ENCODE data around the gene ABCC9. TPM values are rescaled to one million over a fixed set of nuclear protein-coding genes. Genes with fewer than 3 reads are reported as not detected.
"Not testable (repeated sequence)": the region's sequence is repeated elsewhere in the genome, so short reads cannot be mapped to it uniquely, and the experiment has no call there.

Gene ABCC9
- total RNA-seq, 1 donor = 20.0 TPM

DNA sequence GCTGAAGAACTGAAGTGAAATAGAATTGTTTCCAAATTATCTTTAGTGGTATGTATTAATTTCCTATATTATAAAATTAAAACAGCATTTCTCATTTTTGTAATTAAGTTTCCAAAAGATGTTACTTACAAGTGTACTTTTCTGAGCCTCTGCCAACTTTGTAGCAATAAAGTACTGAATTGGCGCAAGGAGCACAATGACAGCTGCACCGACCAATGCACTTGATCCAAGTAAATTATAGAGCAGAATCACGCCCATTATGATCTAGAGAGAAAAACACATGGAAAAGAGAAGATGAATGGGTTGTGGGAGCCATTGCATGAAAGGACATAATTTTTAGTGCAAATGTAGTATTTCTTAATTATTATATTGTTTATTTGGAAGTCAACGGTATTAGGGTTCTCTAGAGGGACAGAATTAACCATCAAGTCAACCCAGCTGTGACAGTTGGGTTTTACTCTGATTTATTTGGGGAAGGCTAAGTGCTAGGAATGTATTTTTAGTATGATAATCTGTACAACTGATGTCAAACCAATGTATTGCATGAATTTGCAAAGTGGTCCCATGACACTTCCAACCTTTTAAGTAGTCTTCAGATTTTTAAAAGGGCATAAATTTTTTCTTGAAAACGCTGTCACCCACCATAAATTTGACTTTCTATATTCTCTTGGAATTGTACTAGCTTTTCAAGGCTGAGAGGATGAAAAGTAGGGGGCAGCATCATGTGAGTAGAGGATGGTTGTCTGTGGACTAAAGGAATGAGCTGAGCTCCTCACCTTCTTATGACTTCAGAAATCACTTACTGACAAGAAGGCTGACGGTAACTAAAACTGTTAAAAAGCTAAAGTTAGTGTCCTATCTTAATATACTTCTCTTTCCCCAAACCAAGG, 33.0 kb downstream of the ABCC9 start:
- no peak overlapping the region for H3K4me3 ChIP-seq (ENCODE audit: low read depth, low read length)
- no peak for DNase-seq (ENCODE audit: low read depth)
- TF ChIP-seq CTCF (IDR thresholded peaks at IDR 0.05; ENCODE audit: insufficient read depth, low read length) = no peak

- no peak for TF ChIP-seq CTCF (IDR thresholded peaks at IDR 0.05; ENCODE audit: insufficient read depth, low read length)
- H3K4me3 ChIP-seq (ENCODE audit: low read depth, low read length) = no peak overlapping the region
- peak; percentile 49 for DNase-seq (ENCODE audit: low read depth)
These were observed 34.2 kb downstream of the ABCC9 start for GRCh38 chr12:21906919-21907493.

- not testable (repeated sequence) for DNase-seq (ENCODE audit: low read depth); H3K4me3 ChIP-seq (ENCODE audit: low read depth, low read length)
These were observed 41.7 kb downstream of the ABCC9 start for GRCh38 chr12:21899532-21899931.

- no peak for DNase-seq (ENCODE audit: low read depth)
- no peak overlapping the region for H3K4me3 ChIP-seq (ENCODE audit: low read depth, low read length)
- TF ChIP-seq CTCF (IDR thresholded peaks at IDR 0.05; ENCODE audit: insufficient read depth, low read length) = no peak
These were observed 45.6 kb downstream of the ABCC9 start for GRCh38 chr12:21895651-21896050.

DNA sequence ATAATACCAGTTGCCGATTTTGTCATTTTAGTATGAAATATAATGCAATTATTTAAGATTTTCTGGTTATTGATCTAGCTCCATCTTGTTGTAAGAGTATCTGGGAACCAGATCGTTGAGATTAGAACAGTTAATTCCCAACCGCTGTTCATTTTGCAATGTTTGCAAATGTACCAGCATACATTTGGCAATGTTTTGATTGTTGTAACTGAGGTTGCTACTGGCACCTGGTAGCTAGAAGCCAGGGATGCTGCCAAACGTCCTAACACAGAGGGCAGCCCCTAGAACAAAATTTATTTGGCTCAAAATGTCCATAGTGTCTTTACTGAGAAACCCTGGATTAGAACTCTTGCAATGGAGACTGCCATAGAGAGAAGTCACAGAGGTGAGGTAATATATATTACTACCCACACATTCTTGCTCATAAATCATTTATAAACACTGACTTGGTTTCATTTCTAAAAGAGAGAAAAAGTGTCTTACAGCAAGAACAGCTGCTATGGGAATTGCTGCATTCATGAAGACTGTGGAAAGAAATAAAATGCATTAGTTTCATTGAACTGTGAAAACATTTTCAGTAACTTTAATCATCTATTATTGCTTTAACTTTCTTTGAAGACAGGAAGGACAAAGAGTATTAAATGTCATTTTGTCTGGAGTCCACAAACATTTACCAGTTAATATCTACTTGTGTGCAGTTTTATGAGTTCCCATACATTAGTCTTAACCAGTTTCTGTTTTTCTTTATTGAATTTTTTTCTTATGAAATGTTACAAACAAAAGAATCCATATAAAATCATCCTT, 46.2 kb downstream of the ABCC9 start:
- peak; percentile 28 for DNase-seq (ENCODE audit: low read depth)
- TF ChIP-seq CTCF (IDR thresholded peaks at IDR 0.05; ENCODE audit: insufficient read depth, low read length) = no peak

GRCh38 chr12:21893924-21894323, 47.3 kb downstream of the ABCC9 start:
- TF ChIP-seq CTCF (IDR thresholded peaks at IDR 0.05; ENCODE audit: insufficient read depth, low read length) = no peak
- DNase-seq (ENCODE audit: low read depth) = no peak
- no peak overlapping the region for H3K4me3 ChIP-seq (ENCODE audit: low read depth, low read length)

More for the DNA sequence above, 46.2 kb downstream of the ABCC9 start:
- H3K4me3 ChIP-seq (ENCODE audit: low read depth, low read length) = no peak overlapping the region

GRCh38 chr12:21892341-21892740, 48.9 kb downstream of the ABCC9 start:
- no peak for DNase-seq (ENCODE audit: low read depth)
- H3K4me3 ChIP-seq (ENCODE audit: low read depth, low read length) = no peak overlapping the region
- TF ChIP-seq CTCF (IDR thresholded peaks at IDR 0.05; ENCODE audit: insufficient read depth, low read length) = no peak
